HG03103 (cell line): ENCODE data around the gene DUSP7.

Experiments
- ATAC-seq: cut with Tn5 transposase; IDR thresholded peaks from one replicate; pipeline ENCODE4 v1.9.1; 2021; ENCODE audit warnings: low read depth; ENCODE audit not compliant: unreplicated experiment

DUSP7 gene, protein sequence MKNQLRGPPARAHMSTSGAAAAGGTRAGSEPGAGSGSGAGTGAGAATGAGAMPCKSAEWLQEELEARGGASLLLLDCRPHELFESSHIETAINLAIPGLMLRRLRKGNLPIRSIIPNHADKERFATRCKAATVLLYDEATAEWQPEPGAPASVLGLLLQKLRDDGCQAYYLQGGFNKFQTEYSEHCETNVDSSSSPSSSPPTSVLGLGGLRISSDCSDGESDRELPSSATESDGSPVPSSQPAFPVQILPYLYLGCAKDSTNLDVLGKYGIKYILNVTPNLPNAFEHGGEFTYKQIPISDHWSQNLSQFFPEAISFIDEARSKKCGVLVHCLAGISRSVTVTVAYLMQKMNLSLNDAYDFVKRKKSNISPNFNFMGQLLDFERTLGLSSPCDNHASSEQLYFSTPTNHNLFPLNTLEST

GRCh38 chr3:52056521-52056967 is at the start of gene DUSP7:
Gene DUSP7 (minus strand): TSS chr3:52056571. CDS start chr3:52056366, 205 bp downstream.
- ATAC-seq: no peak

GRCh38 chr3:52104684-52105640 is 48.6 kb upstream of the DUSP7 start:
- ATAC-seq: no peak

GRCh38 chr3:52102934-52103333 is 46.6 kb upstream of the DUSP7 start:
- no peak for ATAC-seq

DNA sequence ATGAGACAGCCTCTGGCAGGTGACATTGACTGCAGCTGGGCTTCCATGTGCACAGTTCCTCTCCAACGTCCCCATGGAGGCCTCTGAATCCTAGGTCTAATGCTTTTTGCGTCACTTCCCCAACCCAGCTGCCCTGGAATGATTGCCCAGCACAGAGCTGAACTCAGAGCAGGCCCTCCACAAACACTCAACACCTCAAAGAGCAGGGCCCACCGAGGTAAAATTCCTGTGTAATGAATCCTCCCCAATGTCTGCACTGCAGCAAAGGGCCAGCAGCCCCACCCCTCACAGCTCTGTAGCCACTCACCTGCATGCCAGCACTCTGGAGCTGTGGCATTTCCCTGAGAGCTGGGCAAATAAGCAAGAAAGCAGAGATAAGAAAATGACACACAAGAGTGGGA is 42.6 kb upstream of the DUSP7 start:
- ATAC-seq: no peak

DNA sequence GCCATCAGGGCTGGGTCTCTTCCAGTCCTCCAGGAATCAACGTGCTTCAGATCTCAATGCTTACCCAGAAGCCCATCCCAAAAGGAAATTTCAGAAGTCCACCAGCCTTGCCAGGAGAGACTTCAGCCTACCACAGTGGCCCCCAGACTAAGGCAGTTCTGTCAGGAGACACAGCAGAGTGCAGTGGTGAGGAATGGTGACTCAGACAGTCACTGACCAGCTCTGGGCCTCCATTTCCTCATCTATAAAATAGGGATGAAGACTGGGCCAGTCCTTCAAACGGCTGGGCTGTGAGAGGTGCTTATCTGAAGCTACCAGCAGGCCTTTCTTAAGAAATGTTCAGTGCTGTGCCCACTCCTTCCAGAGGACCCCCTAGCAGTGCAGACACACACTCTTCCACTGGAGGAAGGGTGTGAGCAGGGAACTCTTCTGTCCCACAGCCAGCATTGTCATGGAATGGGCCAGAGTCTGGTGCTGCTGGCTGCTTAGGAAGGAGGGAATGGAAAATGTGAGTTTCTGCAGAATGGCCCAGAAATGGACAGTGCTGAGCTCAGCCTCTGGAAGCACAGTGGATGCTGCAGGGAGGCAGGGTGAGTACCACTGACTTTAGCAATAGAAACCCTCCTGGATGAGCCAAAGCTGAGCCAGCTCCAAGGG is 41.6 kb upstream of the DUSP7 start:
- ATAC-seq: no peak

DNA sequence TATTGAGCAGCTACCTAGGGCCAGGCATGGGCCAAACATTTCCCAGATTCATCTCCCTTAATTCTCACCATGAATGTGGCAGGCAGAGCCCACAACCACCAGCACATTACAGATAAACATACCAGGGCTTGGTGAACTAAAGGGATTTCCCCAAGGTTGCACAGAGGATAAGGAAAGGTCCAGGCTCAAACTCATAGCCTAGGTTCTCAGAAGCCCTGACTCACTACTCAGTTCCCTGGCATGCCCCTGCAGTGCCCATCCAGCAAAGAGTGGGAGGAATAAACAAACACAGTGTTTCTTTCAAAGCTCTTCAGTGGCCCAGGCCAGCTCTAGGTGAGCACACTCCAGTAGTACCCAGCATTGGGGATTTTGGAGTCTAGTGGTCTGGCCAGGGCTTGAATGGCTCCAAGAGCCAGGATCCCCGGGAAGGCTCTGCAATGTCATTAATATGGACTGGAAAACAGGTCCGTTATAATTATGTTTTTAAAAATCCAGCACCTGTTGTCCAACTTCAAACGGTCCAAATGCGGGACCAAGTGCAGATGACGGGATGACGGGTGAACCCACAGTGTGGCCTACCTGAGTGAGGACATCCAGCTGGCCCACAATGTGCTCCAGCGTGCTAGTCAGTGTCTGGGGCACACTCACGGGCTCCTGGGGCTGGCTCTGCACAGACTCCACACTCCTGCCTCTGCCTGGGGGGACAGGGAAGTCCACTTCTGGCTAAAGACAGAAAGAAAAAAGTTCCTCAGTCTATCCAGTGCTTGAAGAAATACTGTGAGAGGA is 39.8 kb upstream of the DUSP7 start:
- ATAC-seq: no peak

- no peak for ATAC-seq
Observed at GRCh38 chr3:52094571-52095485, 38.5 kb upstream of the DUSP7 start.

DNA sequence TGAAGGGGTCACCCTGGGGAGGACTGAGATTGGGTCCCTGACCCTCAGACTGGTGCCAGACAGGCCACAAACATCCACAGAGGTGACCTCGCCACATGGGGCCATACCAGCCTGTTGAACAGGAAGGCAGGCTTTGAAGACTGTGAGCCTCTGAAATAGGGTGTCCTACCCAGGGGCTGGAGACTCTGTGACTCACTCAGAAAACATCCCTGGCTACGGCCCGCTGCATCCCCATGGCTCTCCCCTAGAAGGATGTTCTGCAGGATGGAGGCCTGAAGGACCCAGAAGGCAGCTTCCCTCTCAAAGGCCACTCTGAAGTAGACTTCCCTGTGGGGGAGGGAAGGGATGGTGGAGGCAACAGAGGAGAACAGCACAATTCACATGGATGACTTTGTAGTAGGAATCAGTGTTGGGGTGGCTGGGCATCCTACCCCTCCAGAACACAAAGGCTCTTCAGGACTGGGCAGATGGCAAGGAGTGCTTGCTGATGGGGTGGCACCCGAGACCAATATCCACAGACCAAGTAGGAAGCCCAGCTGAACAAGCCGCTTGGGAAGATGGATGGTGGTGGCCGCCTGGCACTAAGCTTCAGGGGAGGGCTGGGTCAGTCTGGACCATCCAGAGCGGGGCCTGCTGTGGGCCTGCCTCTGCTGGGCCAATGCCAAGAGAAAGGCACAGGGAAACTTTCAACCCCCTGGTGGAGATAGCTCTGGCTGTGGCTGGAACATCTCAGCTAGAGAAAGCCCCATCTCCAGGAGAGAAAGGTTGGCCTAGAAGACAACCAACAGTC is 37.6 kb upstream of the DUSP7 start:
- no peak for ATAC-seq

DNA sequence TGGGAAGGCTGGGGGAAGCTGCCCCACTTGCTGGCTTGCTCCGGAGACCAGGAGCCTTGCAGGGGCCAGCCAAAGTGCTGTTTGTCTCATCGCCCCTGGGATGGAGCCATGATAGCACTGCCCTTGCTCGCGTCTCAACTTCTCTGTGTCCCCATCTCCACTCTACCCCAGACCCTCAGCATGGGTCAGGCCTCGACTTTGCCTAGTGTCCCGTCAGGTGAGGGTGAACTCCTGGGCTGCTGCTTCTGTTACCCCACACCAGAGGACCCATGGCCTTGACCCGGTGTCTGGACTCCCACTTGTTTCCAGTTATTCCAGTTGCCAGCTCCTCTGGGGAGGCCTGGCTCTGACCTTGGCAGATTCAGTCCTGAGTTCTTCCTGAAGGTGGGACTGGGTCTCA is 36.5 kb upstream of the DUSP7 start:
- ATAC-seq: no peak

DNA sequence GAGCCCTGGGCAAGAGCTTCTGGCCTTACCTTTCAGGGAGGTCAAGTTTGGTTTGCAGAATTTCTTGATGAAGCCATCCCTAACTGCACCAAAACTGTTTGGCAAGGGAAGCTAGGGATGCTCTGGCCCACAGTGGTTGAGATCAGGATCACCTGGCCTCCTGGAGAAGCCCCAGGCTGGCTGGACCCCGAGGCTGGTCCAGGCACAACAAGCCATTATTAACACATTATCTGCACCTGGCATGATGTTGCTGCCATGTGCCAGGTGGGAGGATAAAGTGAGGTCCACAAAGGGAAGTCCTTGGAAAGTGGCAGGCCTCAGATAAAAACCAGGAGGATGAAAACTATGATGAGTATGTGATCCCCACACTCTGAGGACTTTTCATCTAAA is 35.9 kb upstream of the DUSP7 start:
- no peak for ATAC-seq

DNA sequence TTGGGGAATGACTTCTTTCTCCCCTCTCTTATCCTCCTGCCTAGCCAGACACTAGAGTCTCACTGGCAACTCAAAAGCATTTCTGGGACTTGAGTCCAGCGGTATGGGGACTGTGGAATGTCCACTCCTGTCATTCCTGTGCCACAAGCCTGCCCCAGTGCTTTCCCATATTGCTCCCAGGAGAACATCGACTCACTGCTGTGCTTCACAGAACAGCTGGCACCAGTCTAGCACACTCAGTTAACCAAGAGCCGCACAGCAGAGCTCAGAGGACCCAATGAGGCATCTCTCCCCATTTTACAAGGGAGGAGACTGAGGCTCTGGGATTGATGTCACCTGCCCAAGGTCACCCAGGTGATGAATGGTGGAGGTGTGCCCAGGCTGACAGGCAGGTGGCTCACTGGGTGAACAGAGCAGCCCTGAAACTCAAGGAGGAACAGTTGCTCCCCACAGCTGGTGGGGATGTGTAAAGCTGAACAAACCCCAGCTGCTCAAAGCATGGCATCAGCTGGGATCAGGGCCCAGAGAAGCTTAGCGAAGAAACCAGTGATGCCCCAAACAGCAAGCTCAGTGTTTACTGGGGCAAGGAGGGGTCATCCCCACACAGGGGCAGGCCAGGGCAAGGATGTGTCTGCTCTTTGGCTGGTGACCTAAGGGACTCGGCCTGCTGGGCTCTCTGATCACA is 35.4 kb upstream of the DUSP7 start:
- no peak for ATAC-seq

- no peak for ATAC-seq
Observed at GRCh38 chr3:52090933-52091468, 34.6 kb upstream of the DUSP7 start.

GRCh38 chr3:52090131-52090932 is 34.0 kb upstream of the DUSP7 start:
- no peak for ATAC-seq

GRCh38 chr3:52089691-52090090 is 33.3 kb upstream of the DUSP7 start:
- ATAC-seq: no peak

DNA sequence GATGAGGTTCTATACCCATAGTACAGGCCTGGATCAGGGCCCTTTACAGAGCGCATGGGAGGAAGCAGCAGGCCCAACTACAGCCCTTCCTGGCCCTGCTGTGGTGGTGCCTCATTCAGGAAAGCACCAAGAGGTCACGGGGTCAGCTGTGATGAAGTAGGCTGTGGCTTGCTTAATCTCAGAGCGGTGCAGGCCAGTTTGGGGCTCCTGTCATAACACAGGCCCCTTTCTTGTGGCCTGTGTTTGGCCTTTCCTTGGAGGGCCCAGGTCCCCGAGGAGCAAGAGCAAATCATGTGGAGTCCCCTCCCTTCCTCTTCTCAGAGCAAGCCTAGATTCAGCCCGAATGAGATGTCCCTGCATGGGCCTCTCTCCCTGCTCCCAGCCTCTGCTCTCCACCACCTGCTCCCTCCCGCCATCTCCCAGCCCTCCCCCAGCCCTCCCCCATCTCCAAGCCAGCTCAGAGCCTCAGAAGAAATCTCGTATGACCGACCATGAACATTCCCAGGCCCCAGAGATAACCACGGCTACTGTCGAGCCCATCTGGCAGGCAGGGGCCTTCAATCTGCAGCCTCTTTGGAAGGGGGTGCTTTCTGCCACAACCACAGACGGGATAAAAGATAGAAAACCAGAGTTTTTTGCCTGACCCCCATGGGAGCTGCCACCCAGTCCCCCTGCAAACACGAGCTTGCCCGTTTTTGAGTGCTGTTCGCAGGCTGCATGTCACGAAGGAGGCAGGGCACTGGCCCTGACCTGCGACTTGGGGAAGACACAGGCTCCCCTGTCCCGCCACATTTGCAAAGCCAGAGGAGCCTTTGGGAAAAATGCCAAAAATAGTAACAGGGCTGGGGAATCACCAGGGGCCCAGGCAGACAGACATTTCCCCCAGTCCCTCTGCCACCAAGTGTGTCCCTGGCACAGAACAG is 32.3 kb upstream of the DUSP7 start:
- ATAC-seq: no peak

DNA sequence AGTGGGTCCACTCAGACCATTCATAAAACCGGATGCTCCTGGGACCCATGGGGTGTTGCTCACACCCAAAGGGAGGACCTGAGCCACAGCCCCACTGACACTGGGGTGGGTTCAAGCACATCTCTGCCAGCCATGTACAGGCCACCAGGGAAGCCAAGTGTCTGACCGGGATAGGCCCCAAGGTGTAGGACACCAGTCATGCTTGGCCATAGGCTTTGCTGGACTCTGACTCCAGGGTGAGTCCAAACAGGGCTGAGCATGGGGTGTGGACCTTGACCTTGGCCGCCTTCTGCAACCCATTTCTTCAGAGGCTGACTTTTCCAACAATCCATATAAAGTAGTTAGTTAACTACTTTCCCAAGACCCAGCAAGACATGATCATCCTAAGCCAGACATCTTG is 31.4 kb upstream of the DUSP7 start:
- no peak for ATAC-seq
